GM12878 (cell line): ENCODE results near the gene MRC2. TPM values are rescaled to one million over a fixed set of nuclear protein-coding genes. Genes with fewer than 3 reads are reported as not detected.

Experiments used
- ATAC-seq: fragments of 200-7000 bp; cut with Tn5 transposase; 3 replicates; pipeline ENCODE4 v1.9.1; 2020; ENCODE audit warnings: mild to moderate bottlenecking, moderate library complexity
- BruUV-seq: library from RNA; stranded (reverse); fragments of 400-500 nt; replicated peaks from 2 replicates; lab custom pipeline; 2021; lab: Mats Ljungman, UMichigan
- CTCF ChIA-PET: fragments of 300-600 bp; sonication (Branson Sonifier 250); formaldehyde crosslinking; extraction: SDS; loops from one replicate; lab custom pipeline; 2021; ENCODE audit warnings: inconsistent platforms; lab: Yijun Ruan, JAX
- POLR2A ChIA-PET: fragments of 350-600 bp; formaldehyde crosslinking; extraction: SDS; loops from one replicate; lab custom pipeline; 2021; ENCODE audit warnings: inconsistent platforms; lab: Charles Lee
- RAD21 ChIA-PET: fragments of 300-600 bp; sonication (Branson Sonifier 250); formaldehyde crosslinking; loops from one replicate; lab custom pipeline; 2023; ENCODE audit warnings: antibody characterized with exemption; ENCODE audit not compliant: unreplicated experiment; lab: Charles Lee
- SMC1A ChIA-PET: fragments of 300-600 bp; sonication (Branson Sonifier 250); formaldehyde crosslinking; loops from one replicate; lab custom pipeline; 2023; ENCODE audit not compliant: unreplicated experiment, uncharacterized antibody; lab: Charles Lee
- DNase-seq: peaks from one replicate; pipeline ENCODE4 v3.0.0-alpha.2; 2011; ENCODE audit warnings: low read depth, low spot score
- FAIRE-seq: peaks from 3 replicates; lab custom pipeline; 2011; peaks lifted over from hg19 to GRCh38; lab: Jason Lieb, UNC
- H2AFZ ChIP-seq: 2 replicates; pipeline ENCODE4 v1.6.0; 2011; ENCODE audit warnings: low read depth, low read length, control low read depth; ENCODE audit not compliant: control insufficient read depth
- H3K27ac ChIP-seq: 2 replicates; pipeline ENCODE4 v1.5.1; 2011; ENCODE audit warnings: control low read depth; ENCODE audit not compliant: control insufficient read depth, insufficient read depth
- H3K27me3 ChIP-seq, 2 experiments: replicated peaks in 1 of 2; 2 replicates each; pipeline versions ENCODE4 v1.6.0 to v1.6.1; 2011; ENCODE audit warnings: low read length in 1 of 2; ENCODE audit not compliant: control insufficient read depth in 2 of 2, insufficient read depth in 2 of 2
- H3K36me3 ChIP-seq, 2 experiments: 2 replicates each; pipeline ENCODE4 v1.5.1; 2011; ENCODE audit warnings: low read length in 1 of 2; ENCODE audit not compliant: control insufficient read depth in 2 of 2, insufficient read depth in 2 of 2
- H3K4me1 ChIP-seq: 2 replicates; pipeline ENCODE4 v1.6.1; 2011; ENCODE audit warnings: mild to moderate bottlenecking, low read length, moderate library complexity, mixed read lengths; ENCODE audit not compliant: control insufficient read depth, insufficient read depth
- H3K4me2 ChIP-seq: 2 replicates; pipeline ENCODE4 v1.6.0; 2011; ENCODE audit warnings: control low read depth; ENCODE audit not compliant: control insufficient read depth, insufficient read depth
- H3K4me3 ChIP-seq: fragments of 200-600 bp; sonication (generic); 2 replicates; pipeline ENCODE4 v1.5.1; 2016
- H3K79me2 ChIP-seq: 2 replicates; pipeline ENCODE4 v1.6.0; 2011; ENCODE audit warnings: low read length; ENCODE audit not compliant: control insufficient read depth, insufficient read depth
- H3K9ac ChIP-seq: 2 replicates; pipeline ENCODE4 v1.8.0; 2011; ENCODE audit warnings: low read length, control low read depth, mixed read lengths; ENCODE audit not compliant: control insufficient read depth, insufficient read depth
- H3K9me3 ChIP-seq: replicated peaks from 3 replicates; pipeline ENCODE4 v1.5.1; 2011; ENCODE audit warnings: mild to moderate bottlenecking, low read length; ENCODE audit not compliant: control insufficient read depth, insufficient read depth
- H4K20me1 ChIP-seq: 2 replicates; pipeline ENCODE4 v1.6.0; 2011; ENCODE audit not compliant: control insufficient read depth, insufficient read depth
- CHD1 ChIP-seq: IDR thresholded peaks from 2 replicates; pipeline ENCODE4 v1.6.1; 2012; ENCODE audit warnings: low read depth, low read length, improper control_type of control experiment
- CTCF ChIP-seq, 3 experiments: IDR thresholded peaks in 2 of 3; conservative IDR thresholded peaks in 1 of 3; 2 replicates each; pipeline ENCODE4 v1.5.1; 2011; ENCODE audit warnings: low read depth in 3 of 3, low read length in 3 of 3, mild to moderate bottlenecking in 3 of 3, control low read depth in 2 of 3, moderate library complexity in 2 of 3, inconsistent platforms in 1 of 3, mixed read lengths in 1 of 3; ENCODE audit not compliant: control insufficient read depth in 2 of 3, insufficient read depth in 1 of 3; ENCODE audit errors: extremely low read depth in 1 of 3
- HCFC1 ChIP-seq: fragments of 150-350 bp; IDR thresholded peaks from 2 replicates; pipeline ENCODE4 v1.6.1; 2014; ENCODE audit warnings: low read length
- HDAC2 ChIP-seq: fragments of 200-600 bp; sonication (generic); IDR thresholded peaks from 2 replicates; pipeline ENCODE4 v1.6.1; 2017
- HDGF ChIP-seq: fragments of 450-650 bp; IDR thresholded peaks from 2 replicates; pipeline ENCODE4 v1.6.1; 2016; ENCODE audit warnings: antibody characterized with exemption
- MXI1 ChIP-seq: fragments of 150-350 bp; IDR thresholded peaks from 2 replicates; pipeline ENCODE4 v1.6.1; 2011; ENCODE audit warnings: low read depth, mild to moderate bottlenecking, inconsistent platforms, low read length, improper control_type of control experiment
- MYC ChIP-seq: IDR thresholded peaks from 2 replicates; pipeline ENCODE4 v1.6.1; 2011; ENCODE audit warnings: mild to moderate bottlenecking, low read length, moderate library complexity, inconsistent platforms; ENCODE audit not compliant: insufficient read depth, insufficient replicate concordance, insufficient read length, severe bottlenecking
- PKNOX1 ChIP-seq: fragments of 450-650 bp; IDR thresholded peaks from 2 replicates; pipeline ENCODE4 v1.6.1; 2016; ENCODE audit warnings: mild to moderate bottlenecking
- POU2F2 ChIP-seq: IDR thresholded peaks from 3 replicates; pipeline ENCODE4 v1.6.1; 2011; ENCODE audit warnings: low read depth, mild to moderate bottlenecking, low read length, borderline replicate concordance
- SP1 ChIP-seq: IDR thresholded peaks from one replicate; pipeline ENCODE4 v1.6.1; 2011; ENCODE audit warnings: low read depth, low read length
- WGBS: methylation state at CpG from one replicate; pipeline ENCODE4 v1.1.6; 2016; ENCODE audit warnings: low lambda C conversion rate; ENCODE audit not compliant: insufficient replicate concordance, insufficient coverage; ENCODE audit errors: missing lambda C conversion rate; 5-methylcytosine and 5-hydroxymethylcytosine counted together
- in situ Hi-C: fragments of 300-500 bp; cut with MboI; formaldehyde crosslinking; loops from 9 replicates; pipeline ENCODE4 v1.14.3; 2018; ENCODE audit warnings: mixed read lengths
- intact Hi-C: fragments of 100-400 bp; cut with micrococcal nuclease; formaldehyde crosslinking; loops from one replicate; pipeline ENCODE4 v1.14.2; 2022; ENCODE audit not compliant: unreplicated experiment
- polyA plus RNA-seq, 11 experiments: library from polyadenylated mRNA; depleted of rRNA in 4 of 11; unstranded in 6 of 11; stranded (reverse) in 5 of 11; fragments of >200 nt; fragmentation: Nextera tagmentation in 4 of 11; fragmentation: Illumina TruSeq in 1 of 11; extraction: Ambion mirVana in 4 of 11; extraction: Trizol in 1 of 11; gene quantifications; 1 replicate in 1 of 11; 2 replicates in 10 of 11; pipeline versions ENCODE4 v1.2.1 to v1.2.3, GENCODE V29; 2011 to 2016; ENCODE audit warnings: inconsistent platforms in 2 of 11, missing spikeins in 2 of 11, low read depth in 1 of 11
- total RNA-seq, 4 experiments: library from RNA; depleted of rRNA in 3 of 4; stranded (reverse); fragments of >200 nt in 3 of 4; fragmentation: Illumina TruSeq in 1 of 4; extraction: Trizol in 1 of 4; gene quantifications; 2 replicates each; pipeline versions ENCODE4 v1.2.1 to v1.2.3, GENCODE V29; 2013 to 2021
- TF ChIP-seq, protein P1 (sequence below): fragments of 450-650 bp; IDR thresholded peaks from 2 replicates; pipeline ENCODE4 v1.6.1; 2017; ENCODE audit warnings: mild to moderate bottlenecking, moderate library complexity
- TF ChIP-seq, protein P2 (sequence below): fragments of 450-650 bp; IDR thresholded peaks from 2 replicates; pipeline ENCODE4 v1.6.1; 2016; ENCODE audit warnings: mild to moderate bottlenecking

The MRC2 gene
- total and polyA plus RNA-seq, 10 of the 15 experiments (the other 5 are each of a cell fraction or from before 2014, with no cell fraction given), result 0.04 to 0.96 (median 0.30) TPM; not detected in 1

DNA sequence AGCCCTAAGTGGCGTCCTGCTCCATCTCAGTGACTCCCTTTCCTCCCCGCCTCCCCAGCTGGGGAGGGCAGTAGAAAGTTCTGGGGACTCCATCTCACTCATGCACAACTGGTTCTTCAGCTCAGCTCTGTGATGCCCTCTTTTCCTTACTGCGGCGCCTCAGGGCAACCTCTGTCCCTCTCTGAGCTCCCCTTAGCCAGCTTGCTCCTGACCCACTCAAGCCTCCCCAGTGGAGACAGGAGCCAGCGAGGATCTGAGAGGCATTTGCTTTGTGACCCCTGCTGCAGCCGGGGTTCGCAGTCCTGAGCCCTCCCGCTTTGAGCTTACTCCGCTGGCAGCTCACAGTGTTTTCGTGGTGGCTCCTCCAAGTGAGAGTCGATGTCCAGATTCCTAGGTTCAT lies 6.2 kb upstream of the MRC2 start (continued):
- no peak for TF ChIP-seq POU2F2
- no peak for TF ChIP-seq CHD1
- TF ChIP-seq HDGF, result no peak
- no peak for TF ChIP-seq SP1
- no peak for TF ChIP-seq PKNOX1
- TF ChIP-seq HDAC2, result no peak

- DNase-seq (no peak), FAIRE-seq (no peak), ATAC-seq (no peak)
- H3K36me3 ChIP-seq, result no peaks in the 10 kb centered on the region
- H3K27ac ChIP-seq, result no peak overlapping the region
- peaks cover 0 to 9% of the 10 kb centered on the region in 2 experiments; a peak in 3 of 4 replicates for H3K27me3 ChIP-seq
- BruUV-seq, result no TSS peak
- no peaks in the 10 kb centered on the region for H4K20me1 ChIP-seq
- H2AFZ ChIP-seq, result no peak overlapping the region
- POLR2A ChIA-PET, result no interaction called here
- SMC1A ChIA-PET, result no interaction called here
- intact Hi-C loops, result no loop called here
- H3K9ac ChIP-seq, result no peak overlapping the region
- CTCF ChIA-PET, result no interaction called here
- H3K9me3 ChIP-seq, result no peaks in the 10 kb centered on the region
- H3K4me2 ChIP-seq, result no peak overlapping the region
- H3K4me1 ChIP-seq, result 0 out of 2 replicates have a peak, but pooled peaks cover 3% of the 10 kb centered on the region
- in situ Hi-C loops, result no loop called here
- no peaks in the 10 kb centered on the region for H3K79me2 ChIP-seq
- WGBS, result 79% methylated on average over 19 of the region's 19 CpGs
- no peak overlapping the region for H3K4me3 ChIP-seq
- RAD21 ChIA-PET, result no interaction called here
- TF ChIP-seq HCFC1 (no peak), CTCF (IDR thresholded peaks at IDR 0.05 in 2 of 3, conservative IDR thresholded peaks at IDR 0.05 in 1 of 3; ENCODE audit: control insufficient read depth in 2 of 3, extremely low read depth in 1 of 3, insufficient read depth in 1 of 3, low read depth in 3 of 3, low read length in 3 of 3) (no peak), MXI1 (no peak), MYC (no peak)
- TF ChIP-seq, protein P1, sequence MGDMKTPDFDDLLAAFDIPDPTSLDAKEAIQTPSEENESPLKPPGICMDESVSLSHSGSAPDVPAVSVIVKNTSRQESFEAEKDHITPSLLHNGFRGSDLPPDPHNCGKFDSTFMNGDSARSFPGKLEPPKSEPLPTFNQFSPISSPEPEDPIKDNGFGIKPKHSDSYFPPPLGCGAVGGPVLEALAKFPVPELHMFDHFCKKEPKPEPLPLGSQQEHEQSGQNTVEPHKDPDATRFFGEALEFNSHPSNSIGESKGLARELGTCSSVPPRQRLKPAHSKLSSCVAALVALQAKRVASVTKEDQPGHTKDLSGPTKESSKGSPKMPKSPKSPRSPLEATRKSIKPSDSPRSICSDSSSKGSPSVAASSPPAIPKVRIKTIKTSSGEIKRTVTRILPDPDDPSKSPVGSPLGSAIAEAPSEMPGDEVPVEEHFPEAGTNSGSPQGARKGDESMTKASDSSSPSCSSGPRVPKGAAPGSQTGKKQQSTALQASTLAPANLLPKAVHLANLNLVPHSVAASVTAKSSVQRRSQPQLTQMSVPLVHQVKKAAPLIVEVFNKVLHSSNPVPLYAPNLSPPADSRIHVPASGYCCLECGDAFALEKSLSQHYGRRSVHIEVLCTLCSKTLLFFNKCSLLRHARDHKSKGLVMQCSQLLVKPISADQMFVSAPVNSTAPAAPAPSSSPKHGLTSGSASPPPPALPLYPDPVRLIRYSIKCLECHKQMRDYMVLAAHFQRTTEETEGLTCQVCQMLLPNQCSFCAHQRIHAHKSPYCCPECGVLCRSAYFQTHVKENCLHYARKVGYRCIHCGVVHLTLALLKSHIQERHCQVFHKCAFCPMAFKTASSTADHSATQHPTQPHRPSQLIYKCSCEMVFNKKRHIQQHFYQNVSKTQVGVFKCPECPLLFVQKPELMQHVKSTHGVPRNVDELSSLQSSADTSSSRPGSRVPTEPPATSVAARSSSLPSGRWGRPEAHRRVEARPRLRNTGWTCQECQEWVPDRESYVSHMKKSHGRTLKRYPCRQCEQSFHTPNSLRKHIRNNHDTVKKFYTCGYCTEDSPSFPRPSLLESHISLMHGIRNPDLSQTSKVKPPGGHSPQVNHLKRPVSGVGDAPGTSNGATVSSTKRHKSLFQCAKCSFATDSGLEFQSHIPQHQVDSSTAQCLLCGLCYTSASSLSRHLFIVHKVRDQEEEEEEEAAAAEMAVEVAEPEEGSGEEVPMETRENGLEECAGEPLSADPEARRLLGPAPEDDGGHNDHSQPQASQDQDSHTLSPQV, result no peak
- TF ChIP-seq, protein P2, sequence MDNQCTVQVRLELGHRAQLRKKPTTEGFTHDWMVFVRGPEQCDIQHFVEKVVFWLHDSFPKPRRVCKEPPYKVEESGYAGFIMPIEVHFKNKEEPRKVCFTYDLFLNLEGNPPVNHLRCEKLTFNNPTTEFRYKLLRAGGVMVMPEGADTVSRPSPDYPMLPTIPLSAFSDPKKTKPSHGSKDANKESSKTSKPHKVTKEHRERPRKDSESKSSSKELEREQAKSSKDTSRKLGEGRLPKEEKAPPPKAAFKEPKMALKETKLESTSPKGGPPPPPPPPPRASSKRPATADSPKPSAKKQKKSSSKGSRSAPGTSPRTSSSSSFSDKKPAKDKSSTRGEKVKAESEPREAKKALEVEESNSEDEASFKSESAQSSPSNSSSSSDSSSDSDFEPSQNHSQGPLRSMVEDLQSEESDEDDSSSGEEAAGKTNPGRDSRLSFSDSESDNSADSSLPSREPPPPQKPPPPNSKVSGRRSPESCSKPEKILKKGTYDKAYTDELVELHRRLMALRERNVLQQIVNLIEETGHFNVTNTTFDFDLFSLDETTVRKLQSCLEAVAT, result no peak
Observed at GRCh38 chr17:62625184-62625869, 2.1 kb upstream of the MRC2 start.
